NT2/D1 (cell line): ENCODE measurements around the gene DNAJC18.

ENCODE experiments used
- DNase-seq: peaks from one replicate; pipeline ENCODE4 v3.0.0-alpha.2; 2011; ENCODE audit warnings: low read depth, low spot score
- H3K27me3 ChIP-seq: 2 replicates; pipeline ENCODE4 v1.6.0; 2011; ENCODE audit warnings: mild to moderate bottlenecking; ENCODE audit not compliant: insufficient read length, insufficient read depth
- H3K36me3 ChIP-seq: 2 replicates; pipeline ENCODE4 v1.6.1; 2011; ENCODE audit warnings: mild to moderate bottlenecking, low read length, mixed read lengths; ENCODE audit not compliant: insufficient read depth, insufficient read length
- H3K4me1 ChIP-seq: 2 replicates; pipeline ENCODE4 v1.5.1; 2011; ENCODE audit not compliant: insufficient read depth, insufficient read length
- H3K4me3 ChIP-seq: 2 replicates; pipeline ENCODE4 v1.5.1; 2011; ENCODE audit warnings: low read depth; ENCODE audit not compliant: insufficient read length
- H3K9ac ChIP-seq: 2 replicates; pipeline ENCODE4 v1.6.0; 2011; ENCODE audit warnings: low read depth; ENCODE audit not compliant: insufficient read length
- H3K9me3 ChIP-seq: 2 replicates; pipeline ENCODE4 v1.5.1; 2011; ENCODE audit warnings: mild to moderate bottlenecking, low read length; ENCODE audit not compliant: insufficient read depth
- SUZ12 ChIP-seq: IDR thresholded peaks from 2 replicates; pipeline ENCODE4 v1.6.1; 2011; ENCODE audit not compliant: insufficient read length, insufficient read depth; ENCODE audit errors: extremely low read depth
- YY1 ChIP-seq: IDR thresholded peaks from 2 replicates; pipeline ENCODE4 v1.6.1; 2011; ENCODE audit not compliant: insufficient read length, insufficient read depth
- ZNF274 ChIP-seq: IDR thresholded peaks from 2 replicates; pipeline ENCODE4 v1.6.1; 2011; ENCODE audit warnings: mild to moderate bottlenecking, low read depth, low read length

DNAJC18 gene

DNA sequence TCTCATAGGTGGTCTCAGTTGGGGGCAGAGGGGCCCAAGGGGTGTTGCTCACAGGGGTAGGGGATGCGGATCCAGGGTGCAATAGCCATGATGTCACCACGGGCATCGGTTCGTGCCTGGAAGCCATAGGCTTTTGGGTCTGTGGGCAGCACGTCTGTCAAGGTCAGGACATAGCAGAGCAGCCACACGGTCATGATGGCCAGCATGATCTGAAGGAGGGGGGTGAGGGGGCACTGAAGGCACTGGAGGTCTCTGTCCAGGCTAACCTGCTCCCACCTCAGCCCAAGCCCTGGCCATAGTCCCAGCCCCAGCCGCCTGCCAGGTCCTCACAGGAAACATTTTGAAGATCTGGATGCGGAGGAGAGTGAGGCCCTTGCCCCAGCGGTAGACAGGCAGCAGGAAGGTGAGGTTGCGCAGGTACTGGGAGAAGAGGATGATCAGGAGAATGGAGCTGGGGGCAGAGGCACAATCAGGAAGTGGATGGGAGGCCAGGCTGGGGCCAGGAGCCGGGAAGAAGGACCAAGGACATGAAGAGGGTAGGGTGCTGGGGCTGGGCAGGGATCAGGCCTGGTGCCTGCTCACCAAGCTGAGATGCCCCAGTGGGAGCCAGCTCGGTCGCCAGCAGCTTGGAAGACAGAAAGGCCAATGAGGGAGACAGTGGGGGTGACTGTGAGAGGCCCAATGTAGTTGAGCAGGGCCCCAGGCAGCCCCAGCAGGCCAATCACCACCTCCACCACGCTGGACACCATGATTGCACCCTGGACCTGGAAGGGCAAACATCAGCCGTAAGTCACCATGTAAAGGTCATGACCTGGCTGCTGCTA is 59.5 kb downstream of the DNAJC18 start:
- Histone ChIP-seq H3K4me3 (no peak overlapping the region), H3K9ac (no peak overlapping the region), H3K36me3 (peaks cover 5% of the 10 kb centered on the region), H3K27me3 (no peaks in the 10 kb centered on the region), H3K9me3 (no peaks in the 10 kb centered on the region), H3K4me1 (peaks cover 7% of the 10 kb centered on the region)
- no peak for DNase-seq
- TF ChIP-seq YY1 (no peak), ZNF274 (no peak), SUZ12 (no peak)

GRCh38 chr5:139378941-139379361 is 60.4 kb downstream of the DNAJC18 start:
- DNase-seq, result no peak
- no peaks in the 10 kb centered on the region for H3K9me3 ChIP-seq
- no peak overlapping the region for H3K4me3 ChIP-seq
- peaks cover 7% of the 10 kb centered on the region for H3K4me1 ChIP-seq
- no peak overlapping the region for H3K9ac ChIP-seq
- peaks cover 6% of the 10 kb centered on the region for H3K36me3 ChIP-seq
- TF ChIP-seq YY1, result no peak
- TF ChIP-seq SUZ12, result no peak
- no peak for TF ChIP-seq ZNF274
- no peaks in the 10 kb centered on the region for H3K27me3 ChIP-seq

- no peak for DNase-seq
- TF ChIP-seq YY1, result no peak
- no peak for TF ChIP-seq ZNF274
- no peak for TF ChIP-seq SUZ12
These were observed 61.1 kb downstream of the DNAJC18 start for GRCh38 chr5:139378101-139378825.

GRCh38 chr5:139377226-139377625 is 62.1 kb downstream of the DNAJC18 start:
- TF ChIP-seq ZNF274, result no peak
- TF ChIP-seq SUZ12, result no peak
- no peak for TF ChIP-seq YY1
- H3K9ac ChIP-seq, result no peak overlapping the region
- H3K36me3 ChIP-seq, result peaks cover 11% of the 10 kb centered on the region
- no peaks in the 10 kb centered on the region for H3K27me3 ChIP-seq
- H3K4me3 ChIP-seq, result no peak overlapping the region
- H3K4me1 ChIP-seq, result peaks cover 6% of the 10 kb centered on the region
- H3K9me3 ChIP-seq, result no peaks in the 10 kb centered on the region
- no peak for DNase-seq

More at GRCh38 chr5:139378101-139378825, 61.1 kb downstream of the DNAJC18 start:
- Histone ChIP-seq H3K4me3 (no peak overlapping the region), H3K9me3 (no peaks in the 10 kb centered on the region), H3K27me3 (no peaks in the 10 kb centered on the region), H3K9ac (no peak overlapping the region), H3K36me3 (peaks cover 10% of the 10 kb centered on the region), H3K4me1 (peaks cover 9% of the 10 kb centered on the region)

DNA sequence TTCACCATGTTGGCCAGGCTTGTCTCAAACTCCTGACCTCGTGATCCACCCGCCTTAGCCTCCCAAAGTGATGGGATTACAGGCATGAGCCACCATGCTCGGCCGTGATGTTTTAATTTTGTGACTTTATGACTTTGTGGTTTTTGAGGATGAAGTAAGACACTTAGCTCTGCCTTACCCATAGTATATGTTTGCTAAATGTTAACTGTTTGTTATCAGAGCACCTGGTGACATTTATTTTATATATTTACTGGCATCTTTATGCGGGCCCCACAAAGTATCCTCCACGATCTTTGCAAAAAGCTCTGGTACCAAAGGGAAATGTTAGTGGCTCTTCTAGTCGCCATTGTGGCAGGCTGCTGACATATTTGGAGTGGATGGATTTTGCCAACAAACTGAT is 63.0 kb downstream of the DNAJC18 start:
- TF ChIP-seq ZNF274, result no peak
- no peak for DNase-seq
- H3K4me1 ChIP-seq, result peaks cover 2% of the 10 kb centered on the region
- no peak overlapping the region for H3K9ac ChIP-seq
- no peaks in the 10 kb centered on the region for H3K27me3 ChIP-seq
- H3K9me3 ChIP-seq, result no peaks in the 10 kb centered on the region
- no peak overlapping the region for H3K4me3 ChIP-seq
- H3K36me3 ChIP-seq, result peaks cover 20% of the 10 kb centered on the region

- H3K27me3 ChIP-seq, result no peaks in the 10 kb centered on the region
- H3K4me1 ChIP-seq, result peaks cover 2% of the 10 kb centered on the region
- DNase-seq, result no peak
- H3K9ac ChIP-seq, result no peak overlapping the region
- no peak overlapping the region for H3K4me3 ChIP-seq
- H3K9me3 ChIP-seq, result no peaks in the 10 kb centered on the region
- H3K36me3 ChIP-seq, result peaks cover 24% of the 10 kb centered on the region
- no peak for TF ChIP-seq ZNF274
- TF ChIP-seq YY1, result no peak
- TF ChIP-seq SUZ12, result no peak
These were observed 64.4 kb downstream of the DNAJC18 start for GRCh38 chr5:139374909-139375308.
